ENCODE measurements around the gene F2RL2.

The F2RL2 gene, protein sequence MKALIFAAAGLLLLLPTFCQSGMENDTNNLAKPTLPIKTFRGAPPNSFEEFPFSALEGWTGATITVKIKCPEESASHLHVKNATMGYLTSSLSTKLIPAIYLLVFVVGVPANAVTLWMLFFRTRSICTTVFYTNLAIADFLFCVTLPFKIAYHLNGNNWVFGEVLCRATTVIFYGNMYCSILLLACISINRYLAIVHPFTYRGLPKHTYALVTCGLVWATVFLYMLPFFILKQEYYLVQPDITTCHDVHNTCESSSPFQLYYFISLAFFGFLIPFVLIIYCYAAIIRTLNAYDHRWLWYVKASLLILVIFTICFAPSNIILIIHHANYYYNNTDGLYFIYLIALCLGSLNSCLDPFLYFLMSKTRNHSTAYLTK

DNA sequence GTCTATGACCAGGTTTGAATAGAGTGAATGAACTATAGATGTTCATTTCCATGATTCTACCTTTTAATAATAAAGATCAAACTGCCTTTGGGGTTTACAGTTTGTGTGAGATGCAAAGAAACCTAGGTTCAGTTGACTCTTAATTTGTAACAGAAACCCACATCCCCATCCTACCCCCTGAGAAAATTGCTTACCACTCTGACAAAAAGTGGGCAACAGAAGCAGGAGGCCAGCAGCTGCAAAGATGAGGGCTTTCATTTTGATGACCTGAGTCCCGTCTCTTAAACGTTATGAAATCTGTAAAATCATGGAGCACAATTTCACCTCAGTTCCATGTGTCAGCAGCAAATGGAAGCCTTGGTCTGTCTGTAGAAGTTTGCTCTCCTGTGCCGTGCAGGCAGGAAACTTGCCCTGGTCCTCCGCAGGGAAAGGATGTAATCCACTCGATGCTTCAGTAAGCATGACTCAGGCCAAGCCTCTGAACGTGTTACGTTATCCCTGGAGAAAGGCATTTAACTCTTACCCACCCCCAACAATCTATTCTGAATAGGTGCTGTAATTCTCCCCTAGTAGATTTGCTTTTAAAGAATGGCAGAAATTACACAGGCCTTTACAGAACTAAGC, at the start of gene F2RL2:
Gene F2RL2, minus strand, starts transcription at position 431 of the 624 bp plus-strand sequence. Its CDS starts 173 bp downstream, at position 258.
- DNase-seq (ENCODE audit: low spot score) = no peak
- in situ Hi-C loops (cut with MboI; ENCODE audit: low sequenced_read_pairs, unreplicated experiment) = no loop called here

DNA sequence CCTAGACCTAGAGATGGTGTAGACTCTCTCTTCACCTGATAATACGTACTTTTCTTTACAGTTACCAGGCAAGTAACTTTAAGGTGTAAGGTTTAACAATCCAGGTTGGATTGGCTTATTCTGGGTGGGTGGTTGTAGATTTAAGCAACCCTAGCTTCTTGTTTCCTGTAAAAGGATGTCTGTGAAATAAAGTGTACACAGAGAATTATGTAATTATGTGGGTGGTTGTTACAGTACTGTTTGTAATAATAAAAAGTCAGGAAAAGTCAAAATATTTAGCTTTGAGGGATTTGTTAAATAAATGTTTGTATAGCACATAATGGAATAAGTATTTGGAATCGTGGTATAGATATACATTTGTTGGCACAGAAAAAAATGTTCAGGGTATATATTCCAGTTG, 49.0 kb upstream of the F2RL2 start:
- TF ChIP-seq, protein P1, sequence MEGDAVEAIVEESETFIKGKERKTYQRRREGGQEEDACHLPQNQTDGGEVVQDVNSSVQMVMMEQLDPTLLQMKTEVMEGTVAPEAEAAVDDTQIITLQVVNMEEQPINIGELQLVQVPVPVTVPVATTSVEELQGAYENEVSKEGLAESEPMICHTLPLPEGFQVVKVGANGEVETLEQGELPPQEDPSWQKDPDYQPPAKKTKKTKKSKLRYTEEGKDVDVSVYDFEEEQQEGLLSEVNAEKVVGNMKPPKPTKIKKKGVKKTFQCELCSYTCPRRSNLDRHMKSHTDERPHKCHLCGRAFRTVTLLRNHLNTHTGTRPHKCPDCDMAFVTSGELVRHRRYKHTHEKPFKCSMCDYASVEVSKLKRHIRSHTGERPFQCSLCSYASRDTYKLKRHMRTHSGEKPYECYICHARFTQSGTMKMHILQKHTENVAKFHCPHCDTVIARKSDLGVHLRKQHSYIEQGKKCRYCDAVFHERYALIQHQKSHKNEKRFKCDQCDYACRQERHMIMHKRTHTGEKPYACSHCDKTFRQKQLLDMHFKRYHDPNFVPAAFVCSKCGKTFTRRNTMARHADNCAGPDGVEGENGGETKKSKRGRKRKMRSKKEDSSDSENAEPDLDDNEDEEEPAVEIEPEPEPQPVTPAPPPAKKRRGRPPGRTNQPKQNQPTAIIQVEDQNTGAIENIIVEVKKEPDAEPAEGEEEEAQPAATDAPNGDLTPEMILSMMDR (IDR thresholded peaks at IDR 0.05; ENCODE audit: borderline replicate concordance, control extremely low read depth, extremely low read depth, insufficient read depth, missing control alignments) = no peak
- DNase-seq (ENCODE audit: low spot score) = no peak
- in situ Hi-C loops (cut with MboI; ENCODE audit: low sequenced_read_pairs, unreplicated experiment) = no loop called here

More for the DNA sequence above, at the start of gene F2RL2:
- TF ChIP-seq, protein P1 (IDR thresholded peaks at IDR 0.05; ENCODE audit: borderline replicate concordance, control extremely low read depth, extremely low read depth, insufficient read depth, missing control alignments) = no peak

DNA sequence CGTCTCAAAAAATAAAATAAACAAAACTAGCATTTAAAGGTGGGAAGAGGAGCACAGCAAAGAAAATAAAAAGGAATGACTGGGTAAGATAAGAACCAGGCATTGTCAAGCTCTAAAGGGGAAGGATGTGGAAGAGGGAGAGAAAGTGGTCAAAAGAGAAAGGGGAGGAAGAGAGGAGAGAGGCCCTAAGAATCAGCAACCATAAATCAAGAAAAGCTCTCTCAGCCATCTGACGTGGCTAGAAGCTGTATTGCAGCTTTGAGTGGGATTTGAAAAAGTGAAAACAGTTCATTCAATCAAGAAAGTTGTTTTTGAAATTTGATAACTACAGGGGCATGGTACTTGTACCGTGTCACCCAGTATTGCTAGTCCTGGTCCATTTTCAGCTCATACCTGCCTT, 47.3 kb upstream of the F2RL2 start:
- no peak for DNase-seq (ENCODE audit: low spot score)
- in situ Hi-C loops (cut with MboI; ENCODE audit: low sequenced_read_pairs, unreplicated experiment) = no loop called here
- TF ChIP-seq, protein P1 (IDR thresholded peaks at IDR 0.05; ENCODE audit: borderline replicate concordance, control extremely low read depth, extremely low read depth, insufficient read depth, missing control alignments) = no peak

DNA sequence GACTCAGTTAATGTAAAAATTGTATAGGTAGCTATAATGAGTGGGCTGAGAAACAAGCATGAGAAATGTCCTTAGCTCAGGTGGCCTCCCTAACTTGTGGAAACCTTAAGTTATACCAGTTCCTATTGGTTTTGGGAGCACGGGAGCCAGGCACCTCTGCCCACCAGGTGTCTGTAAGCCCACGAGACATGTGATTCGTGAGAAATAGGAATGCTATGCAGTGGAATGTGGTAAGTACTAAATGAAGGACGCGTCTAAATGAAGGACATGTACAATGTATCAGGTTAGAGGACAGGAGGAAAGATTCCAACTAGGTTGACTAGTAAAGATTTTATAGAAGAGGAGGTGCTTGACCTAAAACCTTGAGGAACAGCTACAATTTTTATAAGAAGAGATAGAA, 46.0 kb upstream of the F2RL2 start:
- TF ChIP-seq, protein P1 (IDR thresholded peaks at IDR 0.05; ENCODE audit: borderline replicate concordance, control extremely low read depth, extremely low read depth, insufficient read depth, missing control alignments) = no peak
- no peak for DNase-seq (ENCODE audit: low spot score)
- in situ Hi-C loops (cut with MboI; ENCODE audit: low sequenced_read_pairs, unreplicated experiment) = no loop called here

DNA sequence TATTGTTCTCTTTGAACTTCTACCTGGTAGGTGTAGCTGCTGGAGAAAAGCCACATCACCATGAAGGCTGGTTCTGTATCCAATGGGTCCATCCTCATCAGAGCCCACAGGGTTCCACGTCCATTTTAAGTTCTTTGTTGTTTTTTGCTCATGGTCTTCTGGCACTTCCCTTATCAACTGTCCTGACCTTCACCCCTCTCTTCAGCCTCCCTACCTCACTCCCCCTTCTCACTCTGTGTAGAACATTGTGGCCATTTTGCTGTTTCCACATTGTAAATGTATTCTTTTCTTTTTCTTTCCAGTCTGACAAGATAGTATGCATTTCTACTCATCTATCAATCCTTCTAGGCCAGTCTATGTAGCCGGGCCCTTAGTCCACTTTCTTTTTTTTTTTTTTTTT, 44.3 kb upstream of the F2RL2 start:
- in situ Hi-C loops (cut with MboI; ENCODE audit: low sequenced_read_pairs, unreplicated experiment) = no loop called here

DNA sequence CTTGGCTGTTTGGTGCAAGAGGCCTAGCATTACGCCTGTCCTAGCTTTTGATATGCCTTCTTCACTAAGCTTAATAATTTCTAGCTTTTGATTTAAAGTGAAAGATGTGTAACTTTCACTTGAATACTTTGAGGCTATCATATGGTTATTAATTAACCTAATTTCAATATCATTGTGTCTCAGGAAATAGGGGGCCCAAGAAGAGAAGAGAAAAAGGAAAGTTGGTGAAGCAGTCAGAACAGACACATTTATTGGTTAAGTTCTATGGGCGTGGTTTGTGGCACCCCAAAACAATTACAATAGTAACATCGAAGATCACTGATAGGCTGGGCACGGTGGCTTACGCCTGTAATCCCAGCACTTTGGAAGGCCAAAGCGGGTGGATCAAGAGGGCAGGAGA, 40.9 kb upstream of the F2RL2 start:
- in situ Hi-C loops (cut with MboI; ENCODE audit: low sequenced_read_pairs, unreplicated experiment) = no loop called here
- DNase-seq (ENCODE audit: low spot score) = no peak
- TF ChIP-seq, protein P1 (IDR thresholded peaks at IDR 0.05; ENCODE audit: borderline replicate concordance, control extremely low read depth, extremely low read depth, insufficient read depth, missing control alignments) = no peak

More for the DNA sequence above, 44.3 kb upstream of the F2RL2 start:
- no peak for DNase-seq (ENCODE audit: low spot score)
- TF ChIP-seq, protein P1 (IDR thresholded peaks at IDR 0.05; ENCODE audit: borderline replicate concordance, control extremely low read depth, extremely low read depth, insufficient read depth, missing control alignments) = no peak
